HL-60 (cell line): ENCODE results near the gene CANT1.

Source experiments
- CTCF ChIP-seq: IDR thresholded peaks from one replicate; pipeline ENCODE4 v1.5.1; 2011; ENCODE audit warnings: low read length, control low read depth, inconsistent platforms; ENCODE audit not compliant: insufficient read depth
- POLR2AphosphoS5 ChIP-seq: IDR thresholded peaks from 2 replicates; pipeline ENCODE4 v1.6.1; 2012; ENCODE audit warnings: low read depth
- REST ChIP-seq: IDR thresholded peaks from 2 replicates; pipeline ENCODE4 v1.6.1; 2012; ENCODE audit warnings: low read depth; ENCODE audit not compliant: insufficient replicate concordance

GRCh38 chr17:78977997-78978973, 31.3 kb downstream of the CANT1 start:
- TF ChIP-seq POLR2AphosphoS5 (no peak), CTCF (no peak), REST (no peak)
